SK-N-SH treated with all-trans-retinoic acid at 6 μM for 48 hours (cell line): ENCODE results near the gene FHL3.

Source experiments
- ATAC-seq: fragments of 200-7000 bp; cut with Tn5 transposase; 3 replicates; pipeline ENCODE4 v1.9.1; 2020; ENCODE audit warnings: mild to moderate bottlenecking, moderate library complexity
- ARNTL ChIP-seq: fragments of 450-650 bp; formaldehyde crosslinking; IDR thresholded peaks from 2 replicates; pipeline ENCODE4 v1.5.0; 2020; ENCODE audit warnings: low read depth, mild to moderate bottlenecking, moderate library complexity, borderline replicate concordance
- BACH2 ChIP-seq: fragments of 250-450 bp; sonication (Bioruptor Pico); IDR thresholded peaks from 2 replicates; pipeline ENCODE4 v1.9.0; 2021; ENCODE audit warnings: mild to moderate bottlenecking, borderline replicate concordance
- CREB5 ChIP-seq: fragments of 250-450 bp; sonication (Bioruptor Pico); IDR thresholded peaks from 2 replicates; pipeline ENCODE4 v1.5.1; 2020; ENCODE audit warnings: low read depth, mild to moderate bottlenecking, moderate library complexity
- CSDC2 ChIP-seq: fragments of 250-450 bp; sonication (Bioruptor Pico); IDR thresholded peaks from 2 replicates; pipeline ENCODE4 v1.5.0; 2020; ENCODE audit warnings: mild to moderate bottlenecking, moderate library complexity
- CSRNP3 ChIP-seq: fragments of 250-450 bp; sonication (Bioruptor Pico); IDR thresholded peaks from 2 replicates; pipeline ENCODE4 v1.5.1; 2021; ENCODE audit warnings: mild to moderate bottlenecking, moderate library complexity
- ESRRG ChIP-seq: fragments of 250-450 bp; sonication (Bioruptor Pico); IDR thresholded peaks from 2 replicates; pipeline ENCODE4 v1.6.1; 2021; ENCODE audit warnings: mild to moderate bottlenecking
- GLIS3 ChIP-seq: fragments of 250-450 bp; sonication (Bioruptor Pico); IDR thresholded peaks from 2 replicates; pipeline ENCODE4 v1.5.0; 2020; ENCODE audit warnings: mild to moderate bottlenecking, moderate library complexity
- ISL1 ChIP-seq: fragments of 250-450 bp; sonication (Bioruptor Pico); IDR thresholded peaks from 2 replicates; pipeline ENCODE4 v2.1.2; 2022; ENCODE audit warnings: mild to moderate bottlenecking, moderate library complexity
- PATZ1 ChIP-seq: fragments of 250-450 bp; sonication (Bioruptor Pico); IDR thresholded peaks from 2 replicates; pipeline ENCODE4 v1.8.0; 2020; ENCODE audit warnings: mild to moderate bottlenecking, moderate library complexity, borderline replicate concordance
- PPARA ChIP-seq: fragments of 250-450 bp; sonication (Bioruptor Pico); IDR thresholded peaks from 2 replicates; pipeline ENCODE4 v1.5.0; 2020; ENCODE audit warnings: mild to moderate bottlenecking, borderline replicate concordance
- RARB ChIP-seq: fragments of 250-450 bp; sonication (Bioruptor Pico); IDR thresholded peaks from 2 replicates; pipeline ENCODE4 v1.8.0; 2021; ENCODE audit warnings: mild to moderate bottlenecking, moderate library complexity
- SNAI2 ChIP-seq: fragments of 250-450 bp; sonication (Bioruptor Pico); IDR thresholded peaks from 2 replicates; pipeline ENCODE4 v1.5.0; 2020; ENCODE audit warnings: mild to moderate bottlenecking, moderate library complexity
- TCF4 ChIP-seq: fragments of 250-450 bp; sonication (Bioruptor Pico); IDR thresholded peaks from 2 replicates; pipeline ENCODE4 v1.8.0; 2021; ENCODE audit warnings: mild to moderate bottlenecking, moderate library complexity, borderline replicate concordance
- TSHZ2 ChIP-seq: fragments of 250-450 bp; sonication (Bioruptor Pico); IDR thresholded peaks from 2 replicates; pipeline ENCODE4 v1.5.0; 2020; ENCODE audit warnings: mild to moderate bottlenecking, moderate library complexity
- ZC3H10 ChIP-seq: fragments of 250-450 bp; sonication (Bioruptor Pico); IDR thresholded peaks from 2 replicates; pipeline ENCODE4 v1.5.1; 2021; ENCODE audit warnings: mild to moderate bottlenecking, moderate library complexity
- ZFP3 ChIP-seq: fragments of 250-450 bp; sonication (Bioruptor Pico); IDR thresholded peaks from 2 replicates; pipeline ENCODE4 v1.5.0; 2020; ENCODE audit warnings: mild to moderate bottlenecking, moderate library complexity
- ZFP30 ChIP-seq: fragments of 450-650 bp; formaldehyde crosslinking; IDR thresholded peaks from 2 replicates; pipeline ENCODE4 v1.5.0; 2022; ENCODE audit warnings: mild to moderate bottlenecking, moderate library complexity
- ZNF565 ChIP-seq: fragments of 450-650 bp; formaldehyde crosslinking; conservative IDR thresholded peaks from 2 replicates; pipeline ENCODE4 v1.5.0; 2020; ENCODE audit warnings: low read depth, mild to moderate bottlenecking, moderate library complexity
- ZNF70 ChIP-seq: fragments of 450-650 bp; formaldehyde crosslinking; IDR thresholded peaks from 2 replicates; pipeline ENCODE4 v1.5.0; 2020; ENCODE audit warnings: mild to moderate bottlenecking, moderate library complexity
- ZNF8 ChIP-seq: fragments of 450-650 bp; formaldehyde crosslinking; IDR thresholded peaks from 2 replicates; pipeline ENCODE4 v1.5.0; 2020; ENCODE audit warnings: mild to moderate bottlenecking, moderate library complexity
- TF ChIP-seq, protein P1 (sequence below): fragments of 250-450 bp; sonication (Bioruptor Pico); IDR thresholded peaks from 2 replicates; pipeline ENCODE4 v1.8.0; 2021; ENCODE audit warnings: low read depth, mild to moderate bottlenecking, moderate library complexity, borderline replicate concordance

The FHL3 gene

GRCh38 chr1:38028105-38028591 is 22.8 kb upstream of the FHL3 start (continued):
- TF ChIP-seq CSRNP3 (CRISPR knock-in tag), result no peak
- TF ChIP-seq SNAI2 (CRISPR knock-in tag), result no peak
- TF ChIP-seq PPARA, result no peak
- no peak for TF ChIP-seq ZNF70
- no peak for TF ChIP-seq ESRRG
- TF ChIP-seq PATZ1 (CRISPR knock-in tag), result no peak

DNA sequence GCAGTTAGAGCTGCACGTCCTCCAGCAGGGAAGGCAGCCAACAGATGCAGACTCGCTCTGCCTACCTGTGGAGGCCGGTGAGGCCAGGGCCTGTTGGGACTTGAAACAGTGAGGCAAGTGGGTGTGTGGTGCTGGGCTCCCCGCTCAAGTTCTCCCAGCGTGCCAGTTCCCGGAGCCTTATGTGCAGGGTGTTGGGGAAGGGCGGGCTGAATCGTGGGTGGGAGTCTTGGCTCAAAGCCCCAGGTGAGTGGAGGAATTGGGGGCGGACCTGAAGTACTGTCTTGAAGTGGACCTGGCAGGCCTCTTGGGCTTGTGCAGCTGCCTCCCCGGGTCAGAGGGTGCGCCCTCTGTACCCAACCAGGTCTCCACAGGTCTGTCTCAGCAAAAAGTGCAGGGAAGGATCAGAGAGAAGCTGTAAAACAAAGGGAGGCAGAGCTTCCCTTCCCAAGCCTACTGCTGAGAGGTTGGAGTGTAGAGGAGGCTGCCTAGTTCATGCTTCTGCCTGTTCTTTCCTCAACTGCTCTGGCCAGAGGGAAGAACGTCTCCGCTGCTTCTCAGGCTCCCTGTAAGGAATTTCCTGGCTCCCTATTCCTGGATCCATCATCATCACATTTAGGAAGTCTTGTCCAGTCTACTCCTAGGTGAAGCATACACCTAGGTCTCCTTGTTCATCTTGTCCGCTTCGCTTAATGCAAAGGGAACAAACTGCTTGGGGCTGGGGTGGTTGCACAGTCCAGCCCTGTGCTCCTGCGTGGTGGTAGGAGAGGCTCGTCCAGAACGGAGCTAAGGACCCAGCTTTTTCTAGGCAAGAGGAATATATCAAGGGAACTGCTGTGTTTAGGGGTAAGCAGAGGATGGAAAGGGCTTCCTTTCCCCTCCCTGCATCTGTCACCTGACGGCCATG is 22.1 kb upstream of the FHL3 start:
- ATAC-seq, result no peak
- no peak for TF ChIP-seq SNAI2 (CRISPR knock-in tag)
- TF ChIP-seq ISL1 (CRISPR knock-in tag), result no peak
- no peak for TF ChIP-seq ZFP30
- TF ChIP-seq TSHZ2, result no peak
- TF ChIP-seq PPARA, result no peak
- no peak for TF ChIP-seq ARNTL
- TF ChIP-seq ZNF565 (CRISPR knock-in tag), result no peak

GRCh38 chr1:38026592-38027200 is 21.4 kb upstream of the FHL3 start:
- no peak for TF ChIP-seq CSRNP3 (CRISPR knock-in tag)
- TF ChIP-seq RARB (CRISPR knock-in tag), result no peak
- TF ChIP-seq ZNF70, result no peak
- TF ChIP-seq ESRRG, result no peak
- no peak for TF ChIP-seq CSDC2
- TF ChIP-seq TCF4 (CRISPR knock-in tag), result no peak
- no peak for TF ChIP-seq ARNTL
- no peak for TF ChIP-seq ZNF8
- TF ChIP-seq CREB5 (CRISPR knock-in tag), result no peak
- TF ChIP-seq, protein P1, sequence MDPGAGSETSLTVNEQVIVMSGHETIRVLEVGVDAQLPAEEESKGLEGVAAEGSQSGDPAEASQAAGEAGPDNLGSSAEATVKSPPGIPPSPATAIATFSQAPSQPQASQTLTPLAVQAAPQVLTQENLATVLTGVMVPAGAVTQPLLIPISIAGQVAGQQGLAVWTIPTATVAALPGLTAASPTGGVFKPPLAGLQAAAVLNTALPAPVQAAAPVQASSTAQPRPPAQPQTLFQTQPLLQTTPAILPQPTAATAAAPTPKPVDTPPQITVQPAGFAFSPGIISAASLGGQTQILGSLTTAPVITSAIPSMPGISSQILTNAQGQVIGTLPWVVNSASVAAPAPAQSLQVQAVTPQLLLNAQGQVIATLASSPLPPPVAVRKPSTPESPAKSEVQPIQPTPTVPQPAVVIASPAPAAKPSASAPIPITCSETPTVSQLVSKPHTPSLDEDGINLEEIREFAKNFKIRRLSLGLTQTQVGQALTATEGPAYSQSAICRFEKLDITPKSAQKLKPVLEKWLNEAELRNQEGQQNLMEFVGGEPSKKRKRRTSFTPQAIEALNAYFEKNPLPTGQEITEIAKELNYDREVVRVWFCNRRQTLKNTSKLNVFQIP (CRISPR knock-in tag), result no peak
- TF ChIP-seq GLIS3 (CRISPR knock-in tag), result no peak
- TF ChIP-seq ZNF565 (CRISPR knock-in tag), result no peak
- TF ChIP-seq ZFP3 (CRISPR knock-in tag), result no peak
- TF ChIP-seq ZFP30, result no peak
- TF ChIP-seq SNAI2 (CRISPR knock-in tag), result no peak
- TF ChIP-seq BACH2 (CRISPR knock-in tag), result no peak
- TF ChIP-seq PPARA, result no peak
- TF ChIP-seq ISL1 (CRISPR knock-in tag), result no peak
- no peak for TF ChIP-seq ZC3H10 (CRISPR knock-in tag)
- TF ChIP-seq, all 23 proteins: peak for 0
- ATAC-seq, result peak; percentile 54
